GM18909 (cell line): ENCODE data around the gene MINDY4.

Experiments
- ATAC-seq: cut with Tn5 transposase; IDR thresholded peaks from one replicate; pipeline ENCODE4 v1.9.1; 2021; ENCODE audit warnings: mild to moderate bottlenecking; ENCODE audit not compliant: unreplicated experiment, poor library complexity

The MINDY4 gene

GRCh38 chr7:30771174-30771879, at the start of gene MINDY4:
Gene MINDY4, plus strand, starts transcription at chr7:30771417. Its CDS starts 77 bp downstream, at chr7:30771494.
- ATAC-seq: peak; percentile 85

DNA sequence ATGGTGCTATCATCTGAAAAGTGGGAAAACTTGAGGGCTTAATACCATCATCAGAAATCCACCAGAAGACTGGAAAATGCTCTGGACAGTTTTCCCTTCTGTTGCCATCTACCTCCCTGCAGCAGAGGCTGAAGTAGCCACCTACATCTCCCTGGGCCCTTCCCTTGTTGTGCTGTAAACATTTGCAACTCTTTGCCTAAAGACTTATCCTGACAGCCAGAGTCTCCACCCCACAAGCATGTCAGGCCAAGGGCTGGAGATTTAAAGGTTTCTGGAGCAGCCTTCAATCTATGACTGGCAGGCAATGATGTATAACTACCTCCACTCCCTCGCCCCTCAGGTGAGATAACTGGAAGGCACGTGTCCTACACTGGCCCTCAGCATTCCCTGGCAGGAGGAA, 49.0 kb upstream of the MINDY4 start:
- ATAC-seq: no peak

DNA sequence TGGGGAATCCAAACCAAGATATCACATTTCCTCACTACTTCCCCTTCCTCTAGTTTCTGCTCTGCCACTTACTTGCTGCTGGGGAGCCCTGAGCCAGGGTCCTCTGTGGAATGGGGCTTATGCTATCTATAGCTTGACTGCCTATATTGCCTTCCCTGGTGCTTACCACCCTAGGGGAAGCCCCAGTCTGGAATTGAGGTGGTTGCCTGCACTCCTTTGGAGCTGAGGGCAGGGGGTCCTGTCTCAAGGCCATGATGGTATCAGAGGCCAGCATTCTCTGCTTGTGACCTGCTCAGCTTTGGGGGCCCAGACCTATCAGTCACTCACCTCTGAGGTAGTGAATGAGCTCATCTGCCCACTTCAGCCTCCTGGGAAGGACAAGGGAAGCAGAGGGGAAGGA, 48.5 kb upstream of the MINDY4 start:
- no peak for ATAC-seq

DNA sequence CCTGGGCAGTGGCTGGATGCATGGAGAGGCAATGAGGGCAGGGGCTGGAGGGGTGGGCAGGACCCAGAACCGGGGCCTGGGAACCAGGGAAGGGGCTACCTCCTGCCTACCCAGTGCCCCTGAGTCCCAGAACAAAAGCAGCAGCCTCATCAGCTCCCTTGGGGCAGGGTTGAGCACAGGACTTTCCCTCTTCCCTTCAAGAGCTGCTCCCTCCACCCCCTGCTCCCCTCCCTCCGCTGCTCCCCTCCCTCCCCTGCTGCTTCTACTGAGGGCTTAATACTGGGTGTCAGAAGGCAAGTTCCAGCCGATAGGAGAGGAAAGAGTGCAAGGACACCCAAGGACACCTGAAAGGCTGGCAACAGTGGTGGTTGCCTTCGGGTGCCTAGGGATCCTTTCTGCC, 47.4 kb upstream of the MINDY4 start:
- no peak for ATAC-seq

GRCh38 chr7:30726296-30727006, 44.8 kb upstream of the MINDY4 start:
- no peak for ATAC-seq

- ATAC-seq: peak; percentile 73
Measured at GRCh38 chr7:30727061-30727945, 43.9 kb upstream of the MINDY4 start.

DNA sequence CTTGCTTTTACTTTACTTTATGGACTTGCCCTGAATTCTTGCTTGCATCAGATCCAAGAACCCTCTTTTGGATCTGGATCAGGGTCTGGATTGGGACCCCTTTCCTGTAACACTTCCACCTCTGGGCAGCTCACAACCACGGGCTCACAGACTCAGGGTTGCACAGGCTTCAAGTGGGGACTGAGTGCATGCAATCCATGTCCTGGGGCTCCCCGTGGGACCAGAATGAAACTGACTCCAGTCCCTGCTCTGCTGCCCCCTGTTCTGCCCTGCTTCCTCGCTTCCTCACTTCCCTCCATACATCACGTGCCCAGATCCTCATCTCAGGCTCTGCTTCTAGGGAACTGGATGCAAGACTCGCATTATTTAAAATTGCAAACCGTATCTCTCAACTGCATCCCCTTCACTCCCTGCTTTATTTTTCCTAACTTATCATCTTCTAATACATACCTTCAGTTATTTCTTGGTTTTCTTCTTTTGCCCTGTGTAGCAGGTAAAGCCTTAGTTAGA, 42.6 kb upstream of the MINDY4 start:
- ATAC-seq: no peak

DNA sequence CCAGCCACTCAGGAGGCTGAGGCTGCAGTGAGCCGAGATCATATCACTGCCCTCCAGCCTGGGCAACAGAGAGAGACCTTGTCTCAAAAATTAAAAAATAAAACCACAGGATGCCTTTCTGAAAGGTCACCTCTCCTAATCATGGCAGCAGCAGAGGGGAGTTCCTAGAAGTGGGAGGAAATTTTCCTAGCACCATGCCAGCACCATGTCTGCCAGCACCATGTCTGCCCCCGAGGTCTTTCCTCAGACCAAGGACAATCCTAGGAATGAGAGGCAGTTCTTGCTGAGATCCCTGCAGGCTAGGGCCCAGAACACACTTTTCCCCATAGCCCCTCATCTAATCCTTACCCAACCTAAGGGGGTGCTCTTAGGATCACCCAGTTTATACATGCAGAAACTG, 41.6 kb upstream of the MINDY4 start:
- ATAC-seq: no peak

DNA sequence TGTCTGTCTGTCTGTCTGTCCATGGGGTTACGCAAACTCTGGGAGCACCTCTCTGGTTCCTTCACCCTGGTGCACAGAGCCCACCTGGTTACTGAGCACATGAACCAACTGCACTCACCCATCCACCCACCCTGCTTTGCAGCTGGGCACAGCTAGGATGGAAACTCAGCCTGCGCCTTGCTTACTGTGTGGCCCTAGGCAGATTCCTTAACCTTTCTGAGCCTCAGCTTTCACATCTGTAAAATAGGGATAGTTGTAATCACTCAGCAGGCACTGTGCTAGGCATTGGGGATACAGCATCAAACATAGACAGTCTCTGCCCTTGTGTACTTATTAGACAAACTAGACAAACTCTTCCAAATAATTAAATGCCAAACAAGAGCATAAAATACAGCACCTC, 41.1 kb upstream of the MINDY4 start:
- no peak for ATAC-seq

DNA sequence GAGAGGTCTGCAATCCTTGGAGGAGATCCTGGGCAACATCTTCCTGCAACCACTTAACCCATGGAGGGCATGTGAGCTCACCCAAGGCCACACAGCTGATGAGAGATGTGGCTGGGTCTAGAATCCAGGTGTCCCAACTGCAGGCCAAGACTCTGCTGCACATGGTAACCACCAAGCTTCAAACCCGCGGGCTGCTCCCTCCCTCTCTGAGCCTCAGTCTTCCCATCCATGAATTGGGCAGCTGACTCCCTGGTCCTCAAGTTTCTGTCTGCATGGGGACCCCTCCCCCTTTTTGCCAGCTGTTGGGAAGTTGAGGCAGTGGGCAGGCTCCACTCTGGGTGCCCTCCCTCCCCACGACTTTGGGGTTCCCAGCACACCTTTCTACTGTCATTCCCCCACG, 40.2 kb upstream of the MINDY4 start:
- ATAC-seq: no peak

- no peak for ATAC-seq
Measured at GRCh38 chr7:30731581-30731980, 39.6 kb upstream of the MINDY4 start.

GRCh38 chr7:30732606-30733005, 38.6 kb upstream of the MINDY4 start:
- no peak for ATAC-seq

DNA sequence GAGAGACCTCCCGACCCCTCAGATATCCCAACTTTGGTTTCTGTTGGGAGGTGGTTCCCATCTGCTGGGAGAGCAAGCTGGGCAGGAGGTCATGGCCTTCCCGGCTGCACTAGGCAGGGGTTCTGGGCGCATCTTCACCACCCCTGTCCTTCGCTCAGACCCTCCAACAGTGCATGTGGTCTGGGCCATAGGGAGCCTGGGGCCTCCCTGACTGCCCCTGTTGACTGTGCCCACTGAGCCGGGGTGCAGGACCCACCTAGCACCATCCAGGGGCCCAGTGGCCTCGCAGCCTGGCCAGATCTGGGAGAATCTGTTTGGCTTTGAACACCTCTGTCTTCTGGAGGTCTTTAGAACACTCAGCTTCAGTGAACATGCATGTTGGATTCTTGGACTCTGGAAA, 38.0 kb upstream of the MINDY4 start:
- no peak for ATAC-seq

- ATAC-seq: no peak
Measured at GRCh38 chr7:30733691-30734090, 37.5 kb upstream of the MINDY4 start.

- ATAC-seq: no peak
Measured at GRCh38 chr7:30734497-30734896, 36.7 kb upstream of the MINDY4 start.

- no peak for ATAC-seq
Measured at GRCh38 chr7:30735631-30736030, 35.6 kb upstream of the MINDY4 start.

DNA sequence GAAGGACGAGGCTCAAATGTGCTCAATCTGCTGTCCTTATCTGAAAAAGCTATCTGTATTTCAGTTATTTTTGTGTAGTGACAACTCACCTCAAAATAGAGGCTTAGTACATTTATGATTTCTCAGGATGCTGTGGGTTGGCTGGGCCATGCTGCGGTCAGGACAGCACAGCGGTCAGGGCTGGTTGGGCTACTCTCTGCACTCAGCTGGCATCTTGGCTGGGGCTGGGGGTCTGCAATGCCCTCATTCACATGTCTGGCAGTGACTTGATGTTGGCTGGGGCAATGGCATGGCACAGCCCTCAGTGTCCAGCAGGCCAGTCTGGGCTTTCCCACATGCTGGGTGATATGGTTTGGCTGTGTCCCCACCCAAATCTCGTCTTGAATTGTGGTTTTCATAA, 34.9 kb upstream of the MINDY4 start:
- ATAC-seq: no peak

- ATAC-seq: no peak
Measured at GRCh38 chr7:30738026-30738915, 32.9 kb upstream of the MINDY4 start.

DNA sequence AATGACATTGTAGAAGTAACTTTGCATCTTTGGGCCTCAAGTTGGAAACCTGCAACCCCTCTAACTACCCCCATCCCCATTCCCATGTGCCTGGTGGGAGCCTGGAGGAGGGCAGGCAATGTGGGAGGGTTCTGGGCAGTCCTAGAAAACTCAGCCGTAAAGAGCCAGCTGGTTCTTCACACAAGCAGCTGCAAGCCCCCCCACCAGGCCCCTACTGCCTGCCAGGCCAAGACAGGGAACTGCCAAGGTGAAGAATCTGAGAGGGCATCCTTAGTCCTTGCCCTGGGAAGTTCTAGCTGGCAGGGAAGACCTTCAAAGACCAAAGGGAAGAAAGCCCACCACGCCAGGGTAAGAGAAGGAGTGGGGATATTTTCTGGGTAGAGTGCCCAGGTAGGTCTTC, 31.5 kb upstream of the MINDY4 start:
- no peak for ATAC-seq
